NCI-H1048 (cell line): ENCODE results near the gene BCAS3.
"Not testable (repeated sequence)": the region's sequence is repeated elsewhere in the genome, so short reads cannot be mapped to it uniquely, and the experiment has no call there.

Experiments used
- DNase-seq: peaks from one replicate; lab custom pipeline; 2025; lab: John Stamatoyannopoulos, UW

Gene BCAS3

GRCh38 chr17:61225178-61225882 lies 547.7 kb downstream of the BCAS3 start:
- no peak for DNase-seq

- DNase-seq = no peak
Observed at GRCh38 chr17:61227866-61228265, 550.2 kb downstream of the BCAS3 start.

GRCh38 chr17:61230461-61230860 lies 552.8 kb downstream of the BCAS3 start:
- DNase-seq = no peak

GRCh38 chr17:61230972-61231820 lies 553.5 kb downstream of the BCAS3 start:
- no peak for DNase-seq

GRCh38 chr17:61232871-61233270 lies 555.2 kb downstream of the BCAS3 start:
- no peak for DNase-seq

- DNase-seq = no peak
Observed at GRCh38 chr17:61233991-61234750, 556.5 kb downstream of the BCAS3 start.

GRCh38 chr17:61235001-61235826 lies 557.6 kb downstream of the BCAS3 start:
- no peak for DNase-seq

GRCh38 chr17:61235827-61236197 lies 558.2 kb downstream of the BCAS3 start:
- DNase-seq = no peak

- no peak for DNase-seq
Observed at GRCh38 chr17:61237275-61237674, 559.6 kb downstream of the BCAS3 start.

GRCh38 chr17:61238455-61238933 lies 560.8 kb downstream of the BCAS3 start:
- DNase-seq = no peak

- no peak for DNase-seq
Observed at GRCh38 chr17:61239327-61239726, 561.7 kb downstream of the BCAS3 start.

GRCh38 chr17:61239953-61240352 lies 562.3 kb downstream of the BCAS3 start:
- DNase-seq = no peak

GRCh38 chr17:61240851-61241468 lies 563.3 kb downstream of the BCAS3 start:
- DNase-seq = no peak

GRCh38 chr17:61244988-61245387 lies 567.3 kb downstream of the BCAS3 start:
- DNase-seq = not testable (repeated sequence)

- no peak for DNase-seq
Observed at GRCh38 chr17:61245706-61246135, 568.1 kb downstream of the BCAS3 start.

GRCh38 chr17:61247439-61247838 lies 569.8 kb downstream of the BCAS3 start:
- no peak for DNase-seq

- DNase-seq = no peak
Observed at GRCh38 chr17:61248399-61248798, 570.7 kb downstream of the BCAS3 start.

GRCh38 chr17:61249649-61250299 lies 572.1 kb downstream of the BCAS3 start:
- DNase-seq = no peak

- no peak for DNase-seq
Observed at GRCh38 chr17:61250335-61250890, 572.8 kb downstream of the BCAS3 start.
